Head of caudate nucleus (tissue), 42 donors: ENCODE data around the gene TDG.
A peak's percentile ranks its signal among the peaks of the same experiment; 100 is the strongest.

Experiments
- DNase-seq, 42 donors: peaks; one replicate each; pipeline versions ENCODE4 v3.0.0 to v3.0.0-alpha.2; 2020 to 2021; ENCODE audit warnings: mixed read lengths in 7 of 42
- intact Hi-C: fragments of 100-400 bp; cut with DNase I; formaldehyde crosslinking; loops from one replicate; pipeline ENCODE4 v1.15.0; 2022

TDG gene

GRCh38 chr12:103965590-103966504 is at the start of gene TDG:
Gene TDG (plus strand): TSS chr12:103965872. CDS start chr12:103966038, 166 bp downstream.
- DNase-seq: peak; percentile 97 to 100 (median 99)
- intact Hi-C loops: loop anchor here (1.0 to 5.0 kb wide), 3 partner anchors 9 to 96 kb away; partner anchors contain the start of genes HCFC2 and HSP90B1

DNA sequence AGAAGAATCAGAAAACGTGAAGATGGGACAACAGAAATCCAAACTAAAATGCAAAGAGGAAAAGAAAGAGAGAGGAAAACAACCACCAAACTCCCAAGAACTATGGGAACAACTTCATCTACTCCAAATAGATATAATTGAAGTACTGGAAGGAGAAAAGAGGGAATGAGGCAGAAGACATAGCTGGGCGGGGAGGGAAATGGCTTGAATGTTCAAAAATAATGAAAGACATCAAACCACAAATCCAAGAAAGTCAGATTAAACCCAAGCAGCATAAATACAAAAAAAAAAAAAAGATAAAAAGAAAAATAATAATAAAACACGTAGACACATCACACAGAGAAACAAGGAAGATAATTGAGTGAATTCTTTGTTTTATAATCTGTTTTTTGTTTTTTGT is 47.8 kb upstream of the TDG start:
- no peak for DNase-seq
- intact Hi-C loops: no loop called here

- intact Hi-C loops: no loop called here
- no peak for DNase-seq
Measured at GRCh38 chr12:103924761-103925641, 40.7 kb upstream of the TDG start.

- peak in 26 of 42 donors; percentile 5 to 53 (median 20) for DNase-seq
- intact Hi-C loops: no loop called here
Measured at GRCh38 chr12:103928682-103929045, 37.0 kb upstream of the TDG start.

GRCh38 chr12:103929046-103929783 is 36.5 kb upstream of the TDG start:
- peak; percentile 77 to 98 (median 91) for DNase-seq
- intact Hi-C loops: no loop called here

DNA sequence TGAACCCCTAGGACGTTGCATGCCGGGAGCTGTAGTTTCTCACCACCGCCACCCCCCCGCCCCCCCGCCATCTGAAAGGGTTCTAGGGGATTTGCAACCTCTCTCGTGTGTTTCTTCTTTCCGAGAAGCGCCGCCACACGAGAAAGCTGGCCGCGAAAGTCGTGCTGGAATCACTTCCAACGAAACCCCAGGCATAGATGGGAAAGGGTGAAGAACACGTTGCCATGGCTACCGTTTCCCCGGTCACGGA is 36.0 kb upstream of the TDG start:
- DNase-seq: no peak
- intact Hi-C loops: loop anchor here (5.0 to 10.0 kb wide), 2 partner anchors 38 to 205 kb away; partner anchors contain the start of genes NFYB and TDG

DNA sequence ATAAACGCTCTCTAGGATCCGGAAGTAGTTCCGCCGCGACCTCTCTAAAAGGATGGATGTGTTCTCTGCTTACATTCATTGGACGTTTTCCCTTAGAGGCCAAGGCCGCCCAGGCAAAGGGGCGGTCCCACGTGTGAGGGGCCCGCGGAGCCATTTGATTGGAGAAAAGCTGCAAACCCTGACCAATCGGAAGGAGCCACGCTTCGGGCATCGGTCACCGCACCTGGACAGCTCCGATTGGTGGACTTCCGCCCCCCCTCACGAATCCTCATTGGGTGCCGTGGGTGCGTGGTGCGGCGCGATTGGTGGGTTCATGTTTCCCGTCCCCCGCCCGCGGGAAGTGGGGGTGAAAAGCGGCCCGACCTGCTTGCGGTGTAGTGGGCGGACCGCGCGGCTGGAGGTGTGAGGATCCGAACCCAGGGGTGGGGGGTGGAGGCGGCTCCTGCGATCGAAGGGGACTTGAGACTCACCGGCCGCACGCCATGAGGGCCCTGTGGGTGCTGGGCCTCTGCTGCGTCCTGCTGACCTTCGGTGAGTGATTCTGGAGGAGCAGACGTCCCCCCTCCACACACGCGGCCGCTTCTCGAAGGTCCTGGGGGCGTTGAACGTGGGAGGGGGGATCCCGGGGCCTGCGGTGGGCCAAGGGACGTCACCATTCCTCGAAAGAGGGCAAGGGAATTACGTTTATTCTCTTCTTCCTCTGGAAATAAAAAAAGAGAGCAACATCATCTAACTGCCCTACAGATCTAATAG is 35.5 kb upstream of the TDG start, which contains the start of gene HSP90B1:
Gene HSP90B1, plus strand, starts transcription at position 377 of the 753 bp plus-strand sequence. Its CDS starts 106 bp downstream, at position 483.
- peak; percentile 96 to 100 (median 99) for DNase-seq
- intact Hi-C loops: loop anchor here (5.0 to 10.0 kb wide), 2 partner anchors 37 to 205 kb away; partner anchors contain the start of genes NFYB and TDG

GRCh38 chr12:103930787-103931735 is 34.6 kb upstream of the TDG start:
- DNase-seq: peak in 29 of 42 donors; percentile 7 to 51 (median 17)
- intact Hi-C loops: loop anchor here (5.0 to 10.0 kb wide), 2 partner anchors 36 to 204 kb away; partner anchors contain the start of genes NFYB and TDG

GRCh38 chr12:103933237-103933636 is 32.4 kb upstream of the TDG start:
- no peak for DNase-seq

DNA sequence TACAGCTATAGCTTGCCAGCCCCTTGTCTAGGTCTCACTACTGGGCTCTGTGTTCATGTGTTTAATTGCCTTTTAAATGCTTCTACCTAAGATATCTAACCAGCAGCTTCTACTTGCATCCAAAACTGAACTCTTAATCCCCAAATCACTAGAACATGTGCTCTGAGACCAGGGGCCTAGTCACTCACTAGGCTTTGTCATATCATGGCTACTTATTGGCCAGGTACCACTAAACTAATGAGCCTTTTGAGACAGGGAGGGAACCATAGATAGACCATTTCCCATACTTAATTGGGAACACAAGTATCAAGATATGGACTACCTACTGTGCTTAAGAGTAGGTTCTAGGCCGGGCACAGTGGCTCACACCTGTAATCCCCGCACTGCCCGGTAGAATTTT is 29.0 kb upstream of the TDG start:
- intact Hi-C loops: loop anchor here (10.0 kb wide), 1 partner anchor 198 kb away; the partner anchor contains the start of gene NFYB
- no peak for DNase-seq

More at GRCh38 chr12:103933237-103933636, 32.4 kb upstream of the TDG start:
- intact Hi-C loops: loop anchor here (5.0 to 10.0 kb wide), 2 partner anchors 34 to 202 kb away; partner anchors contain the start of genes NFYB and TDG

DNA sequence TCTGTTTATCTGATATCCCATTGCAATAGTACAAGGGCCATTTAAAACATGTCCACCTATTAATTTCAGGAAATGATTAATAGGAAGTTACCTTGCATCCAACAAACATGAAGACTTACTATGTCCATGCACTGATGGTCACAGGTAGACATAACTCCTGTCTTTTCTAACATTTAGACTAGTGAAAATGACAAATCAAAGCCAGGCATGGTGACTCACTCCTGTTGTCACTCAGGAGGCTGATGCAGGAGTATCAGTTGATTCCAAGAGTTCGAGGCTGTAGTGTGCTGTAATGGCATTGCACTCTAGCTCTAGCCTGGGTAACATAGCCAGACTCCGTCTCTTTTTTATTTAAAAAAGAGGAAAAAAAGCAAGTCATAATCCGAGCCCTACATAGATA is 20.7 kb upstream of the TDG start:
- no peak for DNase-seq
- intact Hi-C loops: no loop called here

GRCh38 chr12:103947871-103948555 is 17.7 kb upstream of the TDG start:
- no peak for DNase-seq
- intact Hi-C loops: no loop called here

- no peak for DNase-seq
- intact Hi-C loops: no loop called here
Measured at GRCh38 chr12:103948746-103949406, 16.8 kb upstream of the TDG start.

- intact Hi-C loops: no loop called here
Measured at GRCh38 chr12:103952497-103952896, 13.2 kb upstream of the TDG start.

DNA sequence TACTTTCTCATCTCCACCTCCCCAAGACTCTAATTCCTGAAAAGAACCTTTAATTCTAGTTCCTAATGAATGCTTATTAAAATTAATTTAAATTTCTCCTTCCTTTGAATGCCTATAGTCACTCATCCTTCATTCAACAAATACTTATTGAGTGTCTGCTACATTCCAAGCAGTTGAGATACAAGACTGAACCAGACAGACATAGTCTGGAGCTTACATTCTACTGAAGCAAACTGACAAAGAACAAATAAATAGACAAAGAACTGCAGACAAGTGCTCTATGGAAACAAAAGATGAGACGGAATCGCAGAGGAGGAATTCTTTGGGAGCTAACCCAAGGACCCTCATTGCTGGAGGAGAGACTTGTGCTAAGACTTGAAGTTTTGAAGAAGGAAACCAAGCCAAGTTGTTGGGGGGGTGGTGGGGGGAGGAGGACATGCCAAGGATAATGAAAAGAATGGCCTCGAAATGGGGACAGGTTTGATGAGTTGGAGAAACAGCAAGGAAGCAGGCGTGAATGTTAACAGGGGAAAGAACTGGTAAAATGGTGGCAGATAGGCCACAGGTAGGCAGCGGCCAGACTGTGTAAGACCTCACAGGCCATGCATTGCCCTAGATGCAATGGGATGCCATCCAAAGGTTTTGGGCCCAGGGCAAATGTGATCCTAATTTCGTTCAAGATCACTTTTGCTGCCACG is 9.7 kb upstream of the TDG start:
- intact Hi-C loops: loop anchor here (5.0 kb wide), 1 partner anchor 181 kb away; the partner anchor contains the start of gene NFYB
- no peak for DNase-seq

More at GRCh38 chr12:103952497-103952896, 13.2 kb upstream of the TDG start:
- DNase-seq: no peak
